ENCODE data around the gene SPDEF.
A peak's percentile ranks its signal among the peaks of the same experiment; 100 is the strongest.

SPDEF gene

GRCh38 chr6:34543421-34543820 is 12.7 kb downstream of the SPDEF start:
- no peak for DNase-seq

GRCh38 chr6:34540841-34541240 is 15.3 kb downstream of the SPDEF start:
- no peak for DNase-seq

DNA sequence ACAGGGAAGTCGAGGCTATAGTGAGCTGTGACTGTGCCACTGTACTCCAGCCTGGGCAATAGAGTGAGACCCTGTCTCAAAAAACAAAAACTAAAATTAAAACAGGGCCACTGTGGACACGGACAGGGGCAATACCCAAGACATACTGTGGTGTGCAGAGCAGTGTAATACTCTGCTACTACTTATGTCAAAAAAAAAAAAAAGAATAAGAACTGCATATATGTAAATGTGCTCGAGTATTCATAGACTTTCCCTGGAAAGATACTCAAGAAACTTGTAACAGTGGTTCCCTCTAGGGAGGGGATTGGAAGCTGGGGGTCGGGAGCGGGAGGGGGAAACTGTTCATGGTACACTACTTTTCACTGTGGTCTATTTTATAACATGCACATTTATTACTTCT is 15.9 kb downstream of the SPDEF start:
- no peak for DNase-seq

- DNase-seq = no peak
These were observed 16.9 kb downstream of the SPDEF start for GRCh38 chr6:34539181-34539580.

GRCh38 chr6:34538581-34538980 is 17.5 kb downstream of the SPDEF start:
- no peak for DNase-seq

DNA sequence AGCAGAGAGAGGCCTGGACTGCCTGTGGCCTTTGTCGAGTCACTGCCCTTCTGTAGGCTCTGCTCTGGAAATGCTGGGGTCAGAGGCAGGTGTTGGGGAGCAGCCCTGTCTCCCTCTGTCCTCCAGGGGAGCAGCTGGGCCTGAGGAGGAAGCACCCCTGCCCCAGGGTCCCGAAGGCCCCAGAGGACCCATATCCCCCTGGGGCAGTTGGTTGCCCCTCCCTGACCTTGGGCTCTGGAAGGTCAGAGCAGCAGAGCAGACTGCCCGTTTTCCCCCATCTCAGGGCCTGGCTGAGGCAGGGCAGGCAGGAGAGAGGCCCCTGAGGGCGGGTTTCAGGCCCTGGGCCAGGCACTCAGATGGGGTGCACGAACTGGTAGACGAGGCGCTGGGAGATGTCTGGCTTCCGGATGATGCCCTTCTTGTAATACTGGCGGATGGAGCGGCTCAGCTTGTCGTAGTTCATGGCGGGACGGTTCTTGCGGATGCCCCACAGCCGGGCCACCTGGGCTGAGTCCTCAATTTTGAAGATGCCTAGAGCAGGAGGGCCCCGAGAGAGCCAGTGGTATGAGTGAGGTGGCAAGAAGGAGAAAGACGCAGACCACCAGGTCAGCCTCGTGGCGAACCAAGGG is 18.1 kb downstream of the SPDEF start:
- DNase-seq = no peak

- DNase-seq = no peak
These were observed 18.9 kb downstream of the SPDEF start for GRCh38 chr6:34536959-34537848.

GRCh38 chr6:34536251-34536958 is 19.7 kb downstream of the SPDEF start:
- DNase-seq = no peak

GRCh38 chr6:34535646-34536045 is 20.5 kb downstream of the SPDEF start:
- no peak for DNase-seq

GRCh38 chr6:34535199-34535598 is 20.9 kb downstream of the SPDEF start:
- DNase-seq = no peak

GRCh38 chr6:34534656-34535055 is 21.5 kb downstream of the SPDEF start:
- no peak for DNase-seq

GRCh38 chr6:34534146-34534545 is 22.0 kb downstream of the SPDEF start:
- no peak for DNase-seq

GRCh38 chr6:34532230-34532629 is 23.9 kb downstream of the SPDEF start:
- no peak for DNase-seq

DNA sequence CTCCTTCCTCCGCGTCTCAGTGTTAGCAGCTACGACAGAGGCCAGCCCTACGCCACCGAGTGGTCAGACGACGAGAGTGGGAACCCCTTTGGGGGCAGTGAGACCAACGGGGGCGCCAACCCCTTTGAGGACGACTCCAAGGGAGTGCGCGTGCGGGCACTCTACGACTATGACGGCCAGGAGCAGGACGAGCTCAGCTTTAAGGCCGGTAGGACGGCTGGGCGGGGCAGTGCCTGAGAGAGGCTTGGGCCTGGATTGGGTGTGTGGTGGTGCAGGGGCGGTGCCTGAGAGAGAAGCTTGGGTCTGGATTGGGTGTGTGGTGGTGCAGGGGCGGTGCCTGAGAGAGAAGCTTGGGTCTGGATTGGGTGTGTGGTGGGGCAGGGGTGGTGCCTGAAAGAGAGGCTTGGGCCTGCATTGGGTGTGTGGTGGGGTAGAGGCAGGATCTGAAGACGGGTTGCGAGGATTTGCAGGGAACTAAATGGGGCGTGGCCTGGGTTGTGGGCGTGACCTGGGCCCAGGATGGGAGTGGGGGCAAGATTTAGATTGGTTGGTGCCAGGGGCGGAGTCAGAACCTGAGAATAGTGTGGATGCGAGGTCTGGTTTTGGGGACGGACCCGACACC is 24.4 kb downstream of the SPDEF start:
- no peak for DNase-seq

GRCh38 chr6:34530753-34531365 is 25.3 kb downstream of the SPDEF start:
- DNase-seq = no peak

DNA sequence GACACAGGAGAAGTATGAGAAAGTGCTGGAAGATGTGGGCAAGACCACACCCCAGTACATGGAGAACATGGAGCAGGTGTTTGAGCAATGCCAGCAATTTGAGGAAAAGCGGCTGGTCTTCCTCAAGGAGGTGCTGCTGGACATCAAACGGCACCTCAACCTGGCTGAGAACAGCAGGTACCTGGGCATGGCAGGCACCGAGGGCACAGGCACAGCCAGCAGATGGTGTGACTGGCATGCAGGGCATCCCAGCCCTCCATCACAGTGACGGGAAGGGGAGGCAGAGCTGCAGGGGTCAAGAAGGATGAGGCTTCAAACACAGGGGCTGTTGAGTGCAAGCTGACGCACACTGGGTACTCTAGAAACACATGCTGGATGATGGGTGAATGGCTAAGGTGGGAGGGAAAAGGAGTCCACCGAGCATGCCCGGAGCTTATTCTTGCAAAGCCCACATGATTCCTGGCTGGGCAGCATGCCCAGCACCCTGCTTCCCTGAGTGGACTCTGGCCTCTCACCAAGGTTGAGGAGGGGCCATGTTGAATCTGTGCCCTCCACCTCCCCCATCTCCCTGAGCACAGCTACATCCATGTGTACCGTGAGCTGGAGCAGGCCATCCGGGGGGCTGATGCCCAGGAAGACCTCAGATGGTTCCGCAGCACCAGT is 26.3 kb downstream of the SPDEF start:
- DNase-seq = no peak

DNA sequence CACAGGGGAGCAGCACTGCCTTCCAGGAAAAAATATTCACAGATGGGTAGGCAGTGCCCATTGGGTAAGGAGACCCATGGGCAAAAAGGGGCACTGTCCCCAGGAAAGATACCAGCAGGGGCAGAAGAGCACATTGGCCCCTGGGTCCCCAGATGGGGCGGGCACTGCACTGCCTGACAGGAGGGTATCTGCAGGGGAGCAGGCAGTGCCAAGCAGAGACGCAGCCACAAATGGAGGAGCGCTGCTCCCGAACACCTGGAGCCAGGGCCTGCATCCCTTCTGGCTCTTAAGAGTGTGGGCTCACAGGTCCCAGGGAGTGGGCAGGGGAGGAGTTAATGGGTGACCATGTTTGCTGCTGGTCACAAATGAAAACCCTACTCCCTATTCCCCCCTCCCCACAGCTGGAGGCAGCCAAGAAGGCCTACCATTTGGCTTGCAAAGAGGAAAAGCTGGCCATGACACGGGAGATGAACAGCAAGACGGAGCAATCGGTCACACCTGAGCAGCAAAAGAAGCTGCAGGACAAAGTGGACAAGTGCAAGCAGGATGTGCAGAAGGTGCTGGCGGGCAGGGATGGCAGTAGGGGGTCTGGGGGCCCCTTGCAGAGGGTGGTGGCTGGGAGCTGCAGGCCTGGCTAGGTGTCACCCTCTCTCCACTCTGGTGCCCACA is 27.0 kb downstream of the SPDEF start:
- DNase-seq = no peak

DNA sequence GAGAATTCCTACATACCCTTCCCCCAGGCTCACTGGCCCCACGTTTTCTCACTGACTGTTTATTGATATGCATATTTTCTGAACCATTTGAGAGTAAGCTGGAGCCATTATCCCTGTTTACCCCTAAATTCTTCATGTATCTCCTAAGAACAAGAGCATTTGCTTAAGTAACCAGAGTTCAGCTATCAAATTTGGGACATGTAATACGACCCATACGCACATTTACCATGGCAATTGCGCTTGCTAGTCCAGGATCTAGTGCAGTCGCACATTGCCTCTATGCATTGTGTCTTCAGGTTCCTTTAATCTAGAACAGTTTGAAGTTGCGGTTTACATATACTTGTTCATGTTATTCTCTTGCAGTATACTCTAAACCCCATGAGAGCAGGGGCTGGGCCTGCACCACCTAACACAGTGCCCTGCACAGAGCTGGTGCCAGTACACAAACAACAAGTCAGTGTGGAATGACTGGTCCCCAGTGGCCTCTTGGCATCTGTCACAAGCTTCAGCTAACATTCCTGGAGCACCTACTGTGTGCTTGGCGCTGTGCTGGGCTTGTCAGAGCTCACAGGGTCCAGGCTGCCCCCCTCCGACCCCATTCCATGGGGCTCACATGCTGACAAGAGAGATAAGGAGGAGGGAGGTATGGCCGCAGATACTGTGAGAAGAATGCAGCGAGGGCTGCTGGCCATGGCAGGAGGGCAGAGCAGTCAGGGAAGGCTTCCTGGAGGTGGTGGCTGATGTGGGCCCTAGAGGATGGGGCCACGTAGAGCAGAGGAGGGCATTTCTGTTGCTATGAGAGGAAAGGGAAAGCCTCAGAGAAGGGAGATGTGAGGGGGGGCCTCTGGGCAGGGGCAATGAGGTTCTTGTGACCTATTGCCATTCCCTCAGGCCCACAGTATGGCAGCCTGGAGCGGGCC is 28.1 kb downstream of the SPDEF start:
- no peak for DNase-seq

- DNase-seq = peak; percentile 98
These were observed 29.0 kb downstream of the SPDEF start for GRCh38 chr6:34526992-34527728.

Measured in activated effector memory CD4-positive, alpha-beta T cell treated with anti-CD3 and anti-CD28 coated beads, Interleukin-2, amount 50 U/mL, for 16 hours (primary cell).